Measurements from ENCODE around the gene WIF1.

DNA sequence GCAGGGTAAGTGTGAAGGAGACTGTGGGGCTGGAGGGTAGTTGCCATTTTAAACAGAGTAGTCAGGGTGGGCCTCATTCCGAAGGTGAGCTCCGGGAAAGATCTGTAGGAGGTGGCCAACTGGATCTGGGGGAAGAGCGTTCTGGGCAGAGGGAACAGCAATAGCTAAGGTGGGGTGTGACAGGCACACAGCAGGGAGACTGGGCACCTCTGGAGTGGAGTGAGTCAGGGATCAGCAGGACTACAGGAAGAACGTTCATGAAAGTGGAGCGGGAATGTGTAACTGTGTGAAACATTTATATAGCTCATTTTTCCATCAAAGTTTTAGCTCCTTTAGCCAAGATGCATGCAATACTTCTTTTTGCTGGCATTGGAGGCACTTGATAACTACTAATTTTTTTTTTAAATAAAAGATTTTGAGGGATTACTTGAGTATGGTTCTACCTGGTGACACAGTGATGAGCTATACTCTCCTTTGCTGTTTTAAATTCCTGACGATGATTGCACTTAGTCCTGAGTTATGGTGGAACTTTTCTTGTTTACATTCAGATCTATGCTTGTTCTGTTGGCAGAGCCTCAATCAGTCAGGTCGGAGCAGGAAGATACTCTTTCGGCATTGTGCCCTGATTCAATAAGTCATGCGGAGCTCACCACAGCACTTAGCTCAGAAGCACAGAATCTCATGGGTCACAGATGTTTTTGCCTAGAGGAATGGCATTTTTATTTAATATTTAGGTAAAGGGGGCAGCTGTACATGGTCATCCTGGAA, 106.4 kb downstream of the WIF1 start:
- TF ChIP-seq, protein P1, sequence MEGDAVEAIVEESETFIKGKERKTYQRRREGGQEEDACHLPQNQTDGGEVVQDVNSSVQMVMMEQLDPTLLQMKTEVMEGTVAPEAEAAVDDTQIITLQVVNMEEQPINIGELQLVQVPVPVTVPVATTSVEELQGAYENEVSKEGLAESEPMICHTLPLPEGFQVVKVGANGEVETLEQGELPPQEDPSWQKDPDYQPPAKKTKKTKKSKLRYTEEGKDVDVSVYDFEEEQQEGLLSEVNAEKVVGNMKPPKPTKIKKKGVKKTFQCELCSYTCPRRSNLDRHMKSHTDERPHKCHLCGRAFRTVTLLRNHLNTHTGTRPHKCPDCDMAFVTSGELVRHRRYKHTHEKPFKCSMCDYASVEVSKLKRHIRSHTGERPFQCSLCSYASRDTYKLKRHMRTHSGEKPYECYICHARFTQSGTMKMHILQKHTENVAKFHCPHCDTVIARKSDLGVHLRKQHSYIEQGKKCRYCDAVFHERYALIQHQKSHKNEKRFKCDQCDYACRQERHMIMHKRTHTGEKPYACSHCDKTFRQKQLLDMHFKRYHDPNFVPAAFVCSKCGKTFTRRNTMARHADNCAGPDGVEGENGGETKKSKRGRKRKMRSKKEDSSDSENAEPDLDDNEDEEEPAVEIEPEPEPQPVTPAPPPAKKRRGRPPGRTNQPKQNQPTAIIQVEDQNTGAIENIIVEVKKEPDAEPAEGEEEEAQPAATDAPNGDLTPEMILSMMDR (conservative IDR thresholded peaks at IDR 0.05; ENCODE audit: low read length): no peak
- no peak for TF ChIP-seq EZH2phosphoT487 (IDR thresholded peaks at IDR 0.05; ENCODE audit: borderline replicate concordance)
